Measurements from ENCODE around the gene NOL6.

DNA sequence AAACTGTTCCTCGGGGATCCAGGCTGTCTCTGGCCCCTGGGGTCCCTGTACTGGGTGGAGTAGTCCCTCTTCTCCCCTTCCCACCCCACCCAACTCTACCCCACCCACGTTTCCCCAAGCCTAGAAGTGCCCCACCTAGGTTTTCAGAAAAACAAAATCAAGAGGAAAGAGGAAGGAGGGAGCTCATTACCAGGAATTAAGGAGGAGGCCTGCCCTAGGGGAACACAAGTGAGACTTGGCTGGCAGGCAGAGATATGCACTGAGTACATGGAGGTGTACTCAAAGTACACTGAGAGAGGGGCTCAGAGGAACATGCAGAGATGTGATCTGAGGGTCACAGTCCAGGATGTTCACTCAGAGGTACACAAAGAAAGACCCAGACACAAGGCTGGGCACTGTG lies 36.5 kb downstream of the NOL6 start:
- TF ChIP-seq, protein P1, sequence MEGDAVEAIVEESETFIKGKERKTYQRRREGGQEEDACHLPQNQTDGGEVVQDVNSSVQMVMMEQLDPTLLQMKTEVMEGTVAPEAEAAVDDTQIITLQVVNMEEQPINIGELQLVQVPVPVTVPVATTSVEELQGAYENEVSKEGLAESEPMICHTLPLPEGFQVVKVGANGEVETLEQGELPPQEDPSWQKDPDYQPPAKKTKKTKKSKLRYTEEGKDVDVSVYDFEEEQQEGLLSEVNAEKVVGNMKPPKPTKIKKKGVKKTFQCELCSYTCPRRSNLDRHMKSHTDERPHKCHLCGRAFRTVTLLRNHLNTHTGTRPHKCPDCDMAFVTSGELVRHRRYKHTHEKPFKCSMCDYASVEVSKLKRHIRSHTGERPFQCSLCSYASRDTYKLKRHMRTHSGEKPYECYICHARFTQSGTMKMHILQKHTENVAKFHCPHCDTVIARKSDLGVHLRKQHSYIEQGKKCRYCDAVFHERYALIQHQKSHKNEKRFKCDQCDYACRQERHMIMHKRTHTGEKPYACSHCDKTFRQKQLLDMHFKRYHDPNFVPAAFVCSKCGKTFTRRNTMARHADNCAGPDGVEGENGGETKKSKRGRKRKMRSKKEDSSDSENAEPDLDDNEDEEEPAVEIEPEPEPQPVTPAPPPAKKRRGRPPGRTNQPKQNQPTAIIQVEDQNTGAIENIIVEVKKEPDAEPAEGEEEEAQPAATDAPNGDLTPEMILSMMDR (optimal IDR thresholded peaks at IDR 0.05 in 1 of 3, IDR thresholded peaks at IDR 0.05 in 1 of 3, conservative IDR thresholded peaks at IDR 0.05 in 1 of 3; ENCODE audit: extremely low read depth in 1 of 3, insufficient read depth in 2 of 3, low read length in 3 of 3): no peak
- no peak for TF ChIP-seq EZH2 (IDR thresholded peaks at IDR 0.05; ENCODE audit: low read length)
